Kidney (tissue), 14 donors: ENCODE measurements around the gene RMI2. TPM values are rescaled to one million over a fixed set of nuclear protein-coding genes. Genes with fewer than 3 reads are reported as not detected.
"Not testable (repeated sequence)": the region's sequence is repeated elsewhere in the genome, so short reads cannot be mapped to it uniquely, and the experiment has no call there.

Source experiments
- DNase-seq, 5 donors: peaks; one replicate each; pipeline ENCODE4 v3.0.0-alpha.2; 2013 to 2020
- FAIRE-seq: peaks from 2 replicates; lab custom pipeline; 2012; peaks lifted over from hg19 to GRCh38; lab: Jason Lieb, UNC
- H3K27ac ChIP-seq, 2 donors: one replicate each; pipeline ENCODE4 v1.7.0; 2013; ENCODE audit warnings: low read depth in 2 of 2, low read length in 2 of 2, inconsistent platforms in 1 of 2
- H3K27me3 ChIP-seq: one replicate; pipeline ENCODE4 v1.7.1; 2013; ENCODE audit warnings: low read length, inconsistent platforms; ENCODE audit not compliant: control insufficient read depth, insufficient read depth
- H3K36me3 ChIP-seq, 3 donors: one replicate each; pipeline versions ENCODE4 v1.7.0 to v1.7.1; 2013; ENCODE audit warnings: low read length in 3 of 3, control low read depth in 1 of 3, inconsistent platforms in 1 of 3; ENCODE audit not compliant: insufficient read depth in 3 of 3, control insufficient read depth in 2 of 3
- H3K4me1 ChIP-seq, 3 donors: one replicate each; pipeline versions ENCODE4 v1.7.0 to v1.7.1; 2013; ENCODE audit warnings: low read length in 3 of 3, inconsistent platforms in 1 of 3, low read depth in 1 of 3; ENCODE audit not compliant: control insufficient read depth in 2 of 3, insufficient read depth in 2 of 3
- H3K4me3 ChIP-seq, 3 donors: one replicate each; pipeline versions ENCODE4 v1.7.0 to v1.8.1; 2013; ENCODE audit warnings: low read length in 3 of 3, control low read depth in 1 of 3, inconsistent platforms in 1 of 3
- H3K9ac ChIP-seq, 3 donors: one replicate each; pipeline versions ENCODE4 v1.7.0 to v1.7.1; 2013; ENCODE audit warnings: low read length in 3 of 3, control low read depth in 1 of 3, inconsistent platforms in 1 of 3
- H3K9me3 ChIP-seq, 3 donors: one replicate each; pipeline versions ENCODE4 v1.7.0 to v1.7.1; 2013; ENCODE audit warnings: low read length in 3 of 3, control low read depth in 1 of 3, inconsistent platforms in 1 of 3; ENCODE audit not compliant: control insufficient read depth in 2 of 3, insufficient read depth in 1 of 3
- intact Hi-C: fragments of 100-400 bp; cut with DNase I; formaldehyde crosslinking; loops from one replicate; pipeline ENCODE4 v1.11.1; 2022
- polyA plus RNA-seq: library from polyadenylated mRNA; stranded (reverse); fragments of 350-450 nt; fragmentation: Illumina TruSeq; extraction: RNeasy Lipid Tissue Mini Kit (QIAGEN cat#74804); gene quantifications from one replicate; pipeline ENCODE4 v1.2.3, GENCODE V29; 2014; ENCODE audit warnings: low read depth, low replicate concordance; ENCODE audit not compliant: insufficient read depth
- total RNA-seq: library from RNA; stranded (reverse); fragmentation: NEBNext Ultra II Directional; extraction: Animal tissue kit (Norgen Biotek cat#: 25700); gene quantifications from one replicate; pipeline ENCODE4 v1.2.1, GENCODE V29; 2021
- TF ChIP-seq, protein P1 (sequence below): IDR thresholded peaks from 3 replicates; pipeline ENCODE4 v1.5.1; 2012; ENCODE audit warnings: mild to moderate bottlenecking, moderate library complexity, borderline replicate concordance; ENCODE audit not compliant: insufficient read depth; ENCODE audit errors: extremely low read depth
- donor health status: control.
- donor health status: control.
- donor health status: control.
- donor health status: control.
- donor health status: control.
- donor health status: DM: yes; HTN: yes; CAD: no.
- donor health status: Normal renal cell carcinoma (clear cell type).

RMI2 gene
- total and polyA plus RNA-seq, 2 donors from 2014 or later, result 4.6 to 5.2 TPM

DNA sequence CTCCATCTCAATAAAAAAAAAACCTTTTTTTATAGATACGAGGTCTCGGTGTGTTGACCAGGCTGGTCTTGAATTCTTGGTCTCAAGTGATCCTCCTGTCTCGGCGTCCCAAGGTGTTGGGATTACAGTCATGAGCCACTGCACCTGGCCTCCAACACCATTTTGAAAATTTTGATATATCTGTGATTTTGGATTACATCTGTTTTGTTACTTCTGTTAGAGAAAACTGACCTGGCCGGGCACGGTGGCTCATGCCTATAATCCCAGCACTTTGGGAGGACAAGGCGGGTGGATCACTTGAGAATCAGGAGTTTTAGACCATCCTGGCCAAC, 18.6 kb downstream of the RMI2 start:
- FAIRE-seq, result no peak
- Histone ChIP-seq H3K4me3 (no peak overlapping the region), H3K4me1 (peaks cover 8 to 13% (median 11%) of the 10 kb centered on the region in 3 donors), H3K36me3 (no peaks in the 10 kb centered on the region), H3K9me3 (no peaks in the 10 kb centered on the region), H3K27ac (peak overlapping the region; percentile 67 to 86), H3K9ac (peak overlapping the region in 1 of 3 donors; percentile 42), H3K27me3 (no peaks in the 10 kb centered on the region)
- TF ChIP-seq, protein P1, sequence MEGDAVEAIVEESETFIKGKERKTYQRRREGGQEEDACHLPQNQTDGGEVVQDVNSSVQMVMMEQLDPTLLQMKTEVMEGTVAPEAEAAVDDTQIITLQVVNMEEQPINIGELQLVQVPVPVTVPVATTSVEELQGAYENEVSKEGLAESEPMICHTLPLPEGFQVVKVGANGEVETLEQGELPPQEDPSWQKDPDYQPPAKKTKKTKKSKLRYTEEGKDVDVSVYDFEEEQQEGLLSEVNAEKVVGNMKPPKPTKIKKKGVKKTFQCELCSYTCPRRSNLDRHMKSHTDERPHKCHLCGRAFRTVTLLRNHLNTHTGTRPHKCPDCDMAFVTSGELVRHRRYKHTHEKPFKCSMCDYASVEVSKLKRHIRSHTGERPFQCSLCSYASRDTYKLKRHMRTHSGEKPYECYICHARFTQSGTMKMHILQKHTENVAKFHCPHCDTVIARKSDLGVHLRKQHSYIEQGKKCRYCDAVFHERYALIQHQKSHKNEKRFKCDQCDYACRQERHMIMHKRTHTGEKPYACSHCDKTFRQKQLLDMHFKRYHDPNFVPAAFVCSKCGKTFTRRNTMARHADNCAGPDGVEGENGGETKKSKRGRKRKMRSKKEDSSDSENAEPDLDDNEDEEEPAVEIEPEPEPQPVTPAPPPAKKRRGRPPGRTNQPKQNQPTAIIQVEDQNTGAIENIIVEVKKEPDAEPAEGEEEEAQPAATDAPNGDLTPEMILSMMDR, result no peak
- intact Hi-C loops, result no loop called here
- no peak for DNase-seq

DNA sequence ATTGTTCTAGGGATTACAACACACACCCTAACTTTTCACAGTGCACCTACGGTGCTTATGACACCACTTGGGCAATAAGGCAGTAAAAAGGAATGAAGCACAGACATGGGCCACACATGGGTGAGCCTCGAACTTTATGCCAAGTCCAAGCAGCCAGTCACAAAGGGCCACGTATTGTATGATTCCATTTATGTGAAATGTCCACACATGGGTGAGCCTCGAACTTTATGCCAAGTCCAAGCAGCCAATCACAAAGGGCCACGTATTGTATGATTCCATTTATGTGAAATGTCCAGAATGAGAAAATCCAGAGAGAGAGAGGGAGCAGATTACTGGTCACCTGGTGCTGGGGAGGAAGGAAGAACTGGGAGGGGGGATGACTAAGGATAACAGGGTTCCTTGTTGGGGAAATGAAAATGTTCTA, 22.2 kb downstream of the RMI2 start:
- DNase-seq, result no peak
- peaks cover 0 to 11% (median 2%) of the 10 kb centered on the region in 3 donors for H3K4me1 ChIP-seq
- no peaks in the 10 kb centered on the region for H3K9me3 ChIP-seq
- TF ChIP-seq, protein P1, result no peak
- no peaks in the 10 kb centered on the region for H3K36me3 ChIP-seq
- no peak for FAIRE-seq
- H3K9ac ChIP-seq, result no peak overlapping the region
- no peak overlapping the region for H3K27ac ChIP-seq
- intact Hi-C loops, result no loop called here
- no peak overlapping the region for H3K4me3 ChIP-seq
- H3K27me3 ChIP-seq, result no peaks in the 10 kb centered on the region

DNA sequence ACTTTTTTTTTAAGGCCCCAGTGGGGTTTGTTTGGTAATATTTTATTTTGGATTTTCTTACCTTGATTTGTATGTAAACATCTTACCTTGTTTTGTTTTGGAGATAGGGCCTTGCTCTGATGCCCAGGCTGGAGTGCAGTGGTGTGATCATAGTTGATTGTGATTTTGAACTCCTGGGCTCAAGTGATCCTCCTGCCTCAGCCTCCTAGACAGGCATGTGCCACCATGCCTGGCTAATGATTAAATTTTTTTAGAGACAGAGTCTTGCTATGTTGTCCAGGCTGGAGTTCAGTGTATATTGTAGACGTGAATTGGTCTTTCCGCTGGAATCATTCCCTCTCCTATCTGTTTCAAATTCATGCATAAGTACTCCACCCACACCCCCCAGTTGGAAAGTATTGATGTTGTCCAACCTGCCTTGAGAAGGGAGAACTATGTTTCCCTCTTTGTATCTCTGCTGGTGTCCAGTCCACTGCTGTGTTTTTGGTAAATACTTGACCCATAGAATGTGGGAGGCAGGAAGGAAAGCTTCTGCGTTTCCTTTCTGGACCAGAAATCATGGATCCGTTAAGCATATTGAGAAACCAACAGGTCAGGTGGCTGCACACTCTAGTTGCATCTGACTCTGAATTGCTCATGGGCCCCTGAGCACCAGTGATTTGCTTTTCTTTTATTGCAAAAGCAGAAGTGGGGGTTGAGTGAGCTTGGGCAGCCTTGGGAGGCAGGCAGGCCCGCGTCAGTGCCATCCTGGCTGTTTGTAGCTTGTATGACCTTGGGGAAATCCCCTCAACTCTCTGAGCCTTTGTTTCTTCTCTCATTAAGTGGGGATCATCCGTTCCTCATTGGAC, 25.0 kb downstream of the RMI2 start:
- no peaks in the 10 kb centered on the region for H3K27me3 ChIP-seq
- H3K9me3 ChIP-seq, result no peaks in the 10 kb centered on the region
- H3K36me3 ChIP-seq, result no peaks in the 10 kb centered on the region
- DNase-seq (peak in 2 of 5 donors; percentile 61 to 79), FAIRE-seq (no peak)
- intact Hi-C loops, result no loop called here
- no peak overlapping the region for H3K27ac ChIP-seq
- H3K4me1 ChIP-seq, result peaks cover 0 to 3% (median 3%) of the 10 kb centered on the region in 3 donors
- no peak overlapping the region for H3K9ac ChIP-seq
- TF ChIP-seq, protein P1, result no peak
- H3K4me3 ChIP-seq, result no peak overlapping the region

DNA sequence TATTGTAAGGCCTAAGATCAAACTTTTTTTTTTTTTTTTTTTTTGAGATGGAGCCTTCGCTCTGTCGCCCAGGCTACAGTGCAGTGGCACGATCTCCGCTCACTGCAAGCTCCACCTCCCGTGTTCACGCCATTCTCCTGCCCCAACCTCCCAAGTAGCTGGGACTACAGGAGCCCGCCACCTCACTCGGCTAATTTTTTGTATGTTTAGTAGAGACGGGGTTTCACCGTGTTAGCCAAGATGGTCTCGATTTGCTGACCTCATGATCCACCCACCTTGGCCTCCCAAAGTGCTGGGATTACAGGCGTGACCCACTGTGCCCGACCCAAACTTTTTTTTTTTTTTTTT, 25.6 kb downstream of the RMI2 start:
- H3K27ac ChIP-seq, FAIRE-seq: not testable (repeated sequence)
- DNase-seq, result peak in 1 of 5 donors; percentile 8

More for the DNA sequence above, 25.6 kb downstream of the RMI2 start:
- H3K4me3 ChIP-seq, H3K36me3 ChIP-seq, H3K27me3 ChIP-seq, intact Hi-C loops, H3K9me3 ChIP-seq, H3K9ac ChIP-seq, H3K4me1 ChIP-seq: not testable (repeated sequence)
